Activated CD8-positive, alpha-beta memory T cell treated with anti-CD3 and anti-CD28 coated beads, Interleukin-2, amount 50 U/mL, for 1 hour (primary cell): ENCODE data around the gene ZNF688.

ENCODE experiments used
- DNase-seq: peaks from one replicate; pipeline ENCODE4 v3.0.0-alpha.2; 2020; ENCODE audit errors: extremely low read depth

The ZNF688 gene

DNA sequence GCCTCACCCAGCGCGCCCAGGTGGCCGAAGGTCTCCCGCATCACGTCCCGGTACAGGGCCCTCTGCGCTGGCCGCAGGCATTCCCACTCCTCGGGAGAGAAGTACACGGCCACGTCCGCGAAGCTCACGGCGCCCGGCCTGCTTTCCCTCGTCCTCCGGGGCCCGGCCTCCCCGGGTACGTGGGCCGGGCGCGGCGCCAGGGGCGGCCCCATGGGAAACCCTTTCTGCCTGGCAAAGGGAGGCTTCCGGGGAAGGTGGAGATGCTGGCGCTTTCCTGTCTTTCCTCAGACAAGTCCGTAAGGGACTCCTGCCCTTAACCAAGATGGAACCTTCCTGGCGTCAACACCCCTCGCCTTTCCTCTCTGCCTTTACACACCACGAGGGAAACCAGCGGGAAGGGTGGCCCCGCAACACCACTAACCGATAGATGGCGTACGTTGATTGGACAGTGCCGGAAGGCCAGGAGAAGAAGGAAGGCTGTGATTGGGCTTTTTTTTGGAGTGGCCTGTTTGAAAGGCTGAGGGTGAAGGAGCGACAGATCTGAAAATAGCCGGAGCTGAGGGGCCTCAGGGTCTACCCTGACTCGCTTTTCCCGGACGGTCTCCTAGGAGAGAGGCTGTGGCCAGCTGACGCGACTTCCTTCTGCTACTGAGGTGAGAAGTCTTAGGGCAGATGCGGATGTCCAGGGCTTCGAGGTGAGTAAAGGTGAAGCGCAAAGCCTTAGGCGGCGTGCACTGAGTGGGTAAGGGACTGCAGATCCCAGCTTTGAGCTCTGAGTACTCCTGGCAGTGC, 14.1 kb upstream of the ZNF688 start, which contains the start of gene ZNF785:
Gene ZNF785 (minus strand): TSS at position 298 of the 792 bp plus-strand sequence. CDS start 86 bp downstream, at position 212.
- DNase-seq = peak; percentile 83

DNA sequence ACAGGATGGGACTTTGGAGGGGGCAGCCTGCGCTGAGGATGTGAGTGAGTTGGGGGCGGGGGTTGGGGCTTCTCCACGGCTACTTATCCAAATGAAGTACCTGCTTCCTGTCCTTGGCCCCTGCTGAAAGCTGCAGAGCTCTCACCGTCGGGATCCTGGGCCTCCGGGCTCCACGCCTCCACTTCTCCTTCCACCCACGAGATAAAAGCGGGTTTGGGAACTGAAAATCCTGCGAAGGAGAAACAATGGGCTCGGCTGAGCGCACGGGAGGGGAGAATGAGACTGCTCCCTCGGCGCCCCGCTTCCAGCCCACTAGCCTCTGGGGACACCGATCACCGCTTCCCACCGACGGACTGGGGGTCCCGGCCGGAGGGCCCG, 13.5 kb upstream of the ZNF688 start:
- no peak for DNase-seq

DNA sequence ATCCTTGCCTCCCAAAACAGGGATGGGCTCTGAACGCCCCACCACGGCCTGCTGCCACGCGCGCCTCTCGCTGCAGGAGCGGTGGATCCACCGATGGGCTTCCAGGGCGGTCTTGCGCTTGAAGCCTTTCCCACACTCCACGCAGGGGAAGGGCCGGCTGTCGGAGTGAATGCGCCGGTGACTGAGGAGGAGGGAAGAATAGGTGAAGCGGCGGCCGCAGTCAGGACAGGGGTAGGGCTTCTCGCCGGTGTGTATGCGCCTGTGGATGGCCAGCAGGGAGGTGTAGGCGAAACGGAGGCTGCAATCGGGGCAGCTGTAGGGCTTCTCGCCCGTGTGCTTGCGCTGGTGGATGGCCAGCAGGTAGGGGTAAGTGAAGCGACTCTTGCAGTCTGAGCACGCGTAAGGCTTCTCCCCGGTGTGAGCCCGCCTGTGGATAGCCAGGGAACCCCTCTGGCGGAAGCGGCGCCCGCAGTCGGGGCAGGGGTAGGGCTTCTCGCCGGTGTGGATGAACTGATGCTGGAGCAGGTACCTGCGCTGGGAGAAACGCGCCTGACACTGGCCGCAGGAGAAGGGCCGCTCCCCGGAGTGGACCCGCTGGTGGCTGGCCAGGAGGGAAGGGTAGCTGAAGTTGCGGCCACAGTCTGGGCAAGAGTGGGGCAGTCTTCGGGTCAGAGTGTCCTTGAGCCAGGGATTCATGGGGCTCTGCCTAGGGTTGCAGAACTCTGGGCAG, 11.3 kb upstream of the ZNF688 start:
- no peak for DNase-seq

DNA sequence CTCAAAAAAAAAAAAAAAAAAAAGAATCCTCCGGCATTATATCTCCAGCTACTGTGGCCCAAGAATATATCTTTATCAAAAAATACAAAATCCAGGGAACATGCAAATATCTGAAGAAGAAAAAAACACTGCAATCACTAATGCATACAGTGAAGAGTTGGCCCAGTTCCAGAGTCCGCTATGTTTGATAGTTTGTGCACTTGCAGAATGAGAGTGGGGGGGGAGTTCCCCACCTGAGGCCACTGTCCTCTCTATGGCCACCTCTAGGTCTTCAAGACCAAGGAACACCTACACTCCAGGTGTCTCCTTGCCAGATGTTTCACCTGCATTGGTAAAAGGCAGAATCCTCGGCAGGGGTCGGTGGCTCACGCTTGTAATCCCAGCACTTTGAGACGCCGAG, 9.9 kb upstream of the ZNF688 start:
- DNase-seq = no peak

DNA sequence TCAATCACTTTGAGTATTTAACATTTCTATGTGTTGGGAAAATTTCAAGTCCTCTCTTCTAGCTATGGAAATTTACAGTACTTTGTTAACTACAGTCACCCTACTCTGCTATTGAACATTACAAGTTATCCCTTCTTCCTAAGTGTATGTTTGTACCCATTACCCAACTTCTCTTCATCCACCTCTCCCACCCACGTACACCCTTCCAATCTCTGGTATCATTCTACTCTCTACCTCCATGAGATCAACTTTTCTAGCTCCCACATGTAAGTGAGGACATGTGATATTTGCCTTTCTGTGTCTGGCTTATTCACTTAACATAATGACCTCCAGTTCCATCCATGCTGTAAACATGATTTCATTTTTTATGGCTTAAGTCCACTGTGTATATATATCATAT, 3.2 kb upstream of the ZNF688 start:
- DNase-seq = no peak

DNA sequence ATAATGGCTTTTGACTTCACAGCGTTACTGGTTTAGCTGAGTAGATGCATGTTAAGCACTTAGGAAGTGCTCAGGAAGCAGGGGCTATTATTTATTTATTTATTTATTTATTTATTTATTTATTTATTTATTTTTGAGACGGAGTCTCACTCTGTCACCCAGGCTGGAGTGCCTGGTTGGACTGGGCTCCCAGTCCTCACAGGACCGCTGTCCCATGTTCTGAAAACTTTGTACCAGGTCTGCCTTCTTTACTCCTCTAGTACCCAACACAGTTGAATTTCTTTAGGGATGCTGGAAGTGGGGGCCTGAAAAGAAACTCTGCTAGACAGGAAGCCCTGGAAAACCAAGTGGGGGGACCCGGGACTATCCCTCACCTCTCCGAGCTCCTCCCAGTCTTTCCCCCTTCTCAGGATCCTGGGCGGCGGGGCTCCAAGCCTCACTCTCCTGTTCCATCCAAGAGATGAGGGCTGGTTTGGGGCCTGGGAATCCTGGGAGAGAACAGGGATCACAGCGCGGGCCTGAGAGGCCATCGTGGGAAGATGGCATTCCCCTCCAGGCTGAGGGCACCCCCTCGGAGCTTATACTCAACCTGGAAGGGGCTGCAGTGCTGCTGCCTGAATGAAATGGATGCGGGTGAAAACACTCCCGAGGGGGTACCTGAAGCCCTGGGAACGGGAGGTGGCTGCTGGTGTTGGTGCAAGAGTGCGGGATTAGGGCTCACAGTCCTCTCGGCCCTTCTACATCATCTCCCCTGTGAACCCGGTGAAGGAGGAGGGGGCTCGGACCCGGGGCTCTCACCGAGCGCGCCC, 674 bp downstream of the ZNF688 start:
- no peak for DNase-seq

DNA sequence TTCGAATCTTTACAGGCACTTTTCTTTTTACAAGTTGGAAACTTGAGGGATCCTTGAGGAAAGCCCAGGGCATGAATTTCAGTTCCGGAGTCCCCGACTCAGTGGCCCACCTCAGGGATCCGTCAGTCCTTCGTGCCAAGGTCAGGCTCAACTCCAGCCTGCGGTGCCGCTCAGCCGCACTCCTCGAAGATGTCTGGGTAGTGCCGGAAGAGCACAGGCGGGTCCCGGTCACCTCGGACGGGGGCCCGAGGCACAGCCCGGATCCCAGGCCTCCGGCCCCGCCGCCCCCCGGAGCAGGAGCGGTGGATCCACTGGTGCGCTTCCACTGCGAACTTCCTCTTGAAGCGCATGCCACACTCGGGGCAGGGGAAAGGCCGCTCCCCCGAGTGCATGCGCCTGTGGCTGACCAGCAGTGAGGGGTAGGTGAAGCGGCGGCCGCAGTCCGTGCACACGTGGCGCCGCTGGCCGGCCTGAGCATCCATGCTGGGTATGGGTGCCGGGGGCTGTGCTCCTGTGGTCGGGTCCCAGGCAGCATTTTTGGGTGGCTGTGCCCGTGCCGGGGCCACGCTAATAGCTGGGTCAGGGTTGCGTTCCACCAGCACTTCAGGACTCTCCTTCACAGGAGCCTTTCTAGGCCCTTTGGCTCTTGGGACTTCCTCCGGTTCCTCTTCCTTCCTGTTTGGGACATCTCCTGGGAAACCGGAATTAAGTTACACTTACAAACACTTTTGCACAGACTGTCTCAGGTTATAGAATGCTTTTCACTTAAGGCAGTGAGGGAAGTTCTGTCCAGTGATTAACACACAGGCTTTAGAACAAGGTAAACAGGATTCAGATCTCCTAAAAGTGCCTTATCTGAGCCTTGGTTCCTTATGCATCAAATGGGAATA, 1.5 kb downstream of the ZNF688 start:
- no peak for DNase-seq

DNA sequence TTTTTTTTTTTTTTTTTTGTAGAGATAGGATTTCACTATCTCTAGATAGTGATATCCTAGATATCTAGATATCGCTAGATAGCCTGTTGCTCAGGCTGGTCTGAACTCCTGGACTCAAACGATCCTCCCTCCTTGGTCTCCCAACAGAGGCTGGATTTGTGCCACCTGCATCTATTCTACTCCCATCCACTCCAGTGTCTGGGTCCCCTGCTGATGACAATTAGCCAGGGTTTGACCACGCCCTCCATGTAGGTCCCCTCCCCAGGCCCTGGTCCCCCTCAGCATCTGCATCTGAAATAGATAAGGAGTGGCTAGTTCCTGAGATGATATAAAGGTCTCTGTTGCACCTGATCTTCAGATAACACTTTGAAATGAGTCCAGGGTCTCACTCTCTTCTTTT, 2.2 kb downstream of the ZNF688 start:
- no peak for DNase-seq

DNA sequence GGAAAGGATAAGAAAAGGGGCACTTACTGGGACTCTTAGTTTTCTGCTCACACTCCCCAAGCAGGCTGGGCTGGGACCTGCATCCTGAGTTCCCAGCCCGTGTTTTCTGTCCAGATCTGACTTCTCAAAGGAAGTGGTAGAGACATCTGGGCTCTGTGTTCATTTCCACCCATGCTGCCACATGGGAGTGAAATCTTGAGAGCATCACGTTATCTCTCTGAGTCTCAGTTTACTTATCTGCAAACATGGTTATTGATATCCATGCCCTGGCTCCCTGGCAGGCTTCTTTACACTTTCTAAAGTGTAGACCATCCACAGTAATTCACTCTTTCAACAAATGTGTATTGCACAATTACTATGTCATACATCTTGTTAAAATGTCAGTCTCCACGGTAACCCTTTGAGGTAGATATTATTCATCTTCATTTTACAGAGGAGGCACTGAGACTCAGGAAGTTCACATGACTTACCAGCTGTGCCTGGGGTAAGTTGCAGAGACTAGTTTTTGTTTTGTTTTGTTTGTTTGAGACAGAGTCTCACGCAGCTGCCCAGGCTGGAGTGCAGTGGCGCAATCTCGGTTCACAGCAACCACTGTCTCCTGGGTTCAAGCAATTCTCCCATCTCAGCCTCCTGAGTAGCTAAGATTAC, 3.4 kb downstream of the ZNF688 start:
- DNase-seq = no peak

DNA sequence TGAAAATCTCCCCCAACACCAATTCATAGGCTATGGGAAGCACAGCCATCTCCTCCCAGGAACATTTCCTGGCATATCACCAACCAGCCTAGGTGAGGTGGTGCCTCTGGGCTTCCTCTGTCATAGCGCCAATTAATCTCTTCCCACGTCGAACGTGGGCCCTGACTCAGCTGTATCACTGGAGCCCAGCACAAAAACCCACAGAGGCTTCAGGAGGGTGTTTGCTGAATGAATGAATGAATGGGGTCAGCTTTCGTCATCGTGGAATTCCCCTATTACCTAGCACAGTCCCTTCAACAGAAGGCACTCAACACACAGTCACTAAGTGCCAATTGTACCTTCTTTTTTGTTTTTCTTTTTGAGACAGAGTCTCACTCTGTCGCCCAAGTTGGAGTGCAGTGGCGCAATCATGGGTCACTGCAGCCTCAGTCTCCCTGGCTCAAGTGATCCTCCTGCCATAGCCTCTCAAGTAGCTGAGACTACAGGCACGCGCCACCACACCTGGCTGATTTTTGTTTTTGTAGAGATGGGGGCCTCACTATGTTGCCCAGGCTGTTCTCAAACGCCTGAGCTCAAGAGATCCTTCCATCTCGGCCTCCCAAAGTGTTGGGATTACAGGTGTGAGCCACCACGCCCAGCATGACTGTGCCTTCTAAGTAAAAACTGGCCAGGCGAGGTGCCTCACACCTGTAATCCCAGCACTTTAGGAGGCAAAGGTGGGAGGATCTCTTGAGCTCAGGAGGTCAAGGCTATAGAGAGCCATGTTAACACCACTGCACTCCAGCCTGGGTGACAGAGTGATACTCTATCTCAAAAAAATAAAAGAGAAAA, 4.1 kb downstream of the ZNF688 start:
- no peak for DNase-seq

DNA sequence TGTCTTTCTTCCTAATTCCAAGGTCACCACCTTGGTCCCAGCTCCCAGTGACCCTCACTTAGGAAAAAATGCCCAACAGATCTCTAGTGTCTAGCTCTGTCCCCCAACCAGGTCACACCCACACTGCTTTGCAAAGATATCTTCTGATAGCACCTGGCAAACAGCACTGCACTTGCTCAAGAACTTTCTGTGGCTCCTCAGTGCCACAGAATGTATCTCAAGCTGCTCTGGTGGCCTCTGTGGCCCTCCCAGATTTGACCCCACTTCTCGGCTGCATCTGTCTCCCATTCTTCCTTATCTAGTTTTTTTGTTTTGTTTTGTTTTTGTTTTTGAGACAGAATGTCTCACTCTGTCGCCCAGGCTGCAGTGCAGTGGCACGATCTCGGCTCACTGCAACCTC, 5.0 kb downstream of the ZNF688 start:
- no peak for DNase-seq

DNA sequence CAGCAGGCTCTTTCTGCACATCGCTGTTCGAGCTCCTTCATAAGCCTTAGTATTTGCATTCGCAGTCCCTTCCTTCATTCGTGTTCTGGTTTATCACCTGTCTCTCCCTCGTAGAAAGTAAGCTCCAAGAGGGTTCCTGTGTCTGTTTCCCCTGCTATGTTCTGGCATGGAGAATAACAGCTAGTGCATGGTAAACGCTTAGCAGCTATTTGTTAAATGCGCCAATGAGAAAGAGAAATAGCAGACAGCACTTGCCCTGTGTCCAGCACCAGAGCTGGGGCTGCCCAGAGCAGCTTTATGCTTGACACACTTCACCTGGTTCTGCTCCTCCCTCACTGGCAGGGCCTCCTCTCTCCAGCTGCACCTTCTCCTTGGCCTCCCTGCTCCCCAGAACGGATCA, 5.5 kb downstream of the ZNF688 start:
- no peak for DNase-seq

DNA sequence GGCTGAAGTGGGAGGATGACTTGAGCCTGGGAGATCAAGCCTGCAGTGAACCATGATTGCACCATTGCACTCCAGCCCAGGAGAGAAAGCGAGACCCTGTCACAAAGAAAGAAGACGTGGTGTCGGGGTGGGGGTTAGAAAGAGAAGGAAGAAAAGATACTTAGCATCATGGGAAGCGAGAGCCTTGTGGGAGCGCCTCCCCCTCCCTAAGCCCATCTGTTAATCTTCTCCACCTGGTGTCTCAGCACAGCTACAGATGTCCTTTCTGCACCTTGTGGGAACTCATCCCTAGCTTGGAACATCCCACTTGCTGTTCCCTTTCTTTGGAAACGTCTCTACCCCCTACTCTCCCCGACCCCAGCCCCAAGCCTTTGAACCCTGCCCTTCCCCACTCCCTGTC, 6.0 kb downstream of the ZNF688 start:
- no peak for DNase-seq

DNA sequence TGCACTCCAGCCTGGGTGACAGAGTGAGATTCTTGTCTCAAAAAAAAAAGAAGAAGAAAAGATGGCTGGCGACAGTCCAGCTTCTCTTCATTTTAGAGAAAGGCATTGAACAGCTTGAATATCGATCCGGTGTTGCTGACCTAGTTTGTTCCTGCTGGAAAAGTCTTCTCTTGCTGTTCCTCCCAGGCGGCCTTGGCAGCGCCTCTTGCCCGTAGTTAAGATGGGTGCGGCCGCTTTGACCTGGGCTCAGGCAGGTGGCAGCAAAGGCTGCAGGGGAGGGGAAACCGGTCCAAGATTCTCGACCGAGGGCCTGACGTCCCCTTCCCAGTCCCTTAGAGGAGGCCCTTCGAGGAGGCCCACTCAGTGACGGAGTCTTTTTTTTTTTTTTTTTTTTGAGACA, 9.5 kb downstream of the ZNF688 start:
- DNase-seq = no peak

DNA sequence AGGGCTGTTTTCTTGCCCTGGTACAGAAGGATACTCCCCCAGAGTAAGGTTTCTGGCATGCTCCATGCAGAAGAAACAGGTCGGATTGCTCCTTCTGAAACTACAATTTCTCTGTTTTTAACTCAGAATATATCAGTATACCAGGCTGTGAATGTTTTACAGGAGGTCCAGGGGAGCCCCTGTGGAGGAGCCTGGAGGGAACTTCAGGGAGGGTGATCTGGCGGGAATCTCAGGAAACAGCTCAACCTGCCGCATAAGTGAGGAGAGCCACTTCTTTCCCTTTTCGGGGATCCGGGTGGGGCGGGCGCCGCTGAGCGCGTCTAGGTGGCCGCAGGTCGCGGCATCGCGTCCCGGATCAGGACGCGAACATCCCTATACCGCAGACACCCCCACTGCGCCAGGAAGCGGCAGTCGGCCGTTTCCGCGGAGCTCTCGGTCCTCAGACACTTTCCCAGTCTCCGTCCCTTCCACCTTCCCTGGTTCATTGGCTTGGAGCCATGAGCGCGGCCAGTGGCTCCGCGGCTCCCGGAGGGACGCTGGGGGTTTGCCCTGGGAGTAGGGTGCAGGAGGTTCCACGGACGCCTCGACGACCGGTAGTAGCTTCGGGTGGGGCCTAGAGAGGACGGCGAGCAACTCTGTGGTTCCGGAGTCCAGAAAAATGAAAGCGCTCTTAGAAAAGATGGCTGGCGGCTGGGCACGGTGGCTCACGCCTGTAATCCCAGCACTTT, 10.3 kb downstream of the ZNF688 start:
- DNase-seq = no peak

DNA sequence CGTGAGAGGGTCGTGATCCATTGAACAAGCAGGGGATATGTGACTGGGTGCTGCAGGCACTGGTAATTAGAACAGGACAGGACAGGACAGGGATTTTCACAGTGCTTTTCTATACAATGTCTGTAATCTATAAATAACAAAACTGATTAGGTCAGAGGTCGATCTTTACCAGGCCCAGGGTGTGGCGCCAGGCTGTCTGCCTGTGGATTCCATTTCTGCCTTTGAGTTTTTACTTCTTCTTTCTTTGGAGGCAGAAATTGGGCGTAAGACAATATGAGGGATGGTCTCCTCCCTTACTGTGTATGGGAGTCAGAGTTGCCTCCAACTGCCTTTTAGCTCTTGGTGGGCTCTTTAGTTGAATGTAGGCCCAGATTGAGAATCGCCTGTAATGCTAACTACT, 11.8 kb downstream of the ZNF688 start:
- DNase-seq = no peak

DNA sequence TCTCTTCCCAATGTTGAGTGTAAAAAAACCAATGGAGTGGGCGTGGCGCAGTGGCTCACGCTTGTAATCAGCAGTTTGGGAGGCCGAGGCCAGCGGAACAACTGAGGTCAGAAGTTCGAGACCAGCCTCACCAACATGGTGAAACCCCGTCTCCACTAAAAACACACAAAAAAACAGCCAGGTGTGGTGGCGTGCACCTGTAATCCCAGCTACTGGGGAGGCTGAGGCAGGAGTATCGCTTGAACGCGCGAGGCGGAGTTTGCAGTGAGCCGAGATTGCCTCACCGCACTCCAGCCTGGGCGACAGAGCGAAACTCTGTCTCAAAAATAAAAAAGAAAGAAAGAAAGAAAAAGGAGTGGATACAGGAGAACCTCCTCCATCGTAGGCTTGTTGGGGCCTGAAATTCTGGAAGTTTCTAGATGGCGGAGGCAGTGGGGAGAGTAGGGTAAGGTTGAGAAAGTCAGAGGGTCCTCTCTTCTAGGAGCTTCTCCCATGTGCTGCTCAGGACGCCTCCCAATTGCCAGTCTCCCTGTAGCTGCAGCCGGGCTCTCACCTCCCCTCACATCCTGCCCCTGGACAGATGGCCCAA, 12.6 kb downstream of the ZNF688 start:
- DNase-seq = no peak

DNA sequence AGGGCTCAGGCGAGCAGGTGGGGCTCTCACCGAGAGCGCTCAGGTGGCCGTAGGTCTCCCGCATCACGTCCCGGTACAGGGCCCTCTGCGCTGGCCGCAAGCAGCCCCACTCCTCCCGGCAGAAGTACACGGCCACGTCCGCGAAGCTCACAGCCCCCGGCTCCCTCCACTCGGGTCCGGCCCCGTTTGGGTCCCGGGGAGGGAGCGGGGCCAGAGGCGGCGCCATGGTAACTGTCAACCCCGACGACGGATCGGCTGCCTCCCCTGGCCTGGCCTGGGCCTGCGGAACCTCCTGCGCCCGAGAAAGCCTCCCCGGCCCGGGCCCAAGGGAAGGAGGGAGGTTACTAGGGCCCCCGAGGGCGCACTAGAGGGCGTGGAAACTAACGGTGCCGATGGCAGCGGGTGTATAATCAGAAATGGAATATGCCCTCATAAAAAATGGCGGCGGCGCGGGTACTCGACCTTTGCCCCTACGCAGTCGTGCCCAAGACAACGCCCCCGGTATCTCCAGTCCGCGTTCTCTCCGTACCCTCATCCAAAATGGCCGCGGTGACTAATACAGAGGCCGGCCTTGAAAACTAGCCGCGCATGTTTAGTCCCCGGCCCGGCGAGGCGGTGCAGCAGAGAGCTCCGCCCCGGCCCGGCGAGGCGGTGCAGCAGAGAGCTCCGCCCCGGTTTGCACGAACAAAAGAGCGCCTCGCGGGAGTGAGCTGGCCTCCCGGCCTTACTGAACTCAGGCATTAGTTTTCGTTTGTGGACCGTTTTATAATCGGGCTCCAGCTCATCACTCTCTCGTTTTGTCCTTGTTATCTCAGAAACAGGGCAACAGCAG, 13.3 kb downstream of the ZNF688 start, which contains the start of gene ZNF764:
Gene ZNF764 (minus strand): TSS at position 418 of the 832 bp plus-strand sequence. CDS start 192 bp downstream, at position 226.
- peak; percentile 96 for DNase-seq
